Measurements from ENCODE around the gene THSD4. TPM values are rescaled to one million over a fixed set of nuclear protein-coding genes. Genes with fewer than 3 reads are reported as not detected.

The THSD4 gene
- total RNA-seq, 1 experiment from 2014 or later, result 0.29 TPM

DNA sequence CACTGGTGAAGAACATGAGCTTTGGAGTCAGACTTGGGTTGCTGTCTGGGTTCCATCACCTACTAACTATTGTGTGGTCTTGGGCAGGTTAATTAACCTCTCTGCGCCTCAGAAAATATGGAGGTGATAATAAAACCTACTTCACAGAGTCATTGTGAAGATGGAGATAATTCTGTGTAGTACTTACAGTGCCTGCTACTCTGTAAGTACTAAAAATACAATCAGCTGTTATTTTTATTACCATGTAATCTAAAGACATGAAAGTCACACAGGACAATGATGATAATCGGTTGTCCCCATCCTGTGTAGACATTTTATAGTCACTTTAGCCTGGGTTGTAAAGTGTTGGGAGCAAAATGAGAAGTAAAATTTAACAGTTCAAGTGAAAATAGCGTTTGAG is 334.1 kb downstream of the THSD4 start:
- Mint-ChIP-seq H3K4me1 (ENCODE audit: low read depth, unreplicated experiment) (no peaks in the 10 kb centered on the region), H3K4me3 (ENCODE audit: unreplicated experiment) (no peak overlapping the region), H3K27me3 (ENCODE audit: insufficient read depth, unreplicated experiment) (no peaks in the 10 kb centered on the region), H3K27ac (ENCODE audit: unreplicated experiment) (no peak overlapping the region), H3K9me3 (ENCODE audit: unreplicated experiment) (no peaks in the 10 kb centered on the region), H3K36me3 (ENCODE audit: insufficient read depth, unreplicated experiment) (no peaks in the 10 kb centered on the region)
- DNase-seq, result no peak
- no peak for TF ChIP-seq CTCF (IDR thresholded peaks at IDR 0.05; ENCODE audit: insufficient read depth in 1 of 2, low read depth in 1 of 2, low read length in 1 of 2, severe bottlenecking in 1 of 2, unreplicated experiment in 1 of 2)
- POLR2A ChIA-PET, result no interaction called here
- H3K9me3 ChIP-seq, result no peaks in the 10 kb centered on the region
- H3K27me3 ChIP-seq (replicated peaks; ENCODE audit: control insufficient read depth, insufficient read depth, low read length), result no peaks in the 10 kb centered on the region
- intact Hi-C loops (cut with micrococcal nuclease; ENCODE audit: unreplicated experiment), result loop anchor here (2.0 to 10.0 kb wide), 2 partner anchors 351 to 475 kb away; no protein-coding TSS in a partner anchor
- no TSS peak for BruUV-seq (replicated peaks)
- H3K4me3 ChIP-seq (ENCODE audit: low read depth, low read length), result no peak overlapping the region
- no peaks in the 10 kb centered on the region for H3K36me3 ChIP-seq (ENCODE audit: control insufficient read depth, insufficient read depth, low read length)
- CTCF ChIA-PET, result no interaction called here
- H3K4me1 ChIP-seq, result peaks cover 9% of the 10 kb centered on the region

GRCh38 chr15:71449956-71450355 is 334.7 kb downstream of the THSD4 start:
- Histone ChIP-seq H3K9me3 (no peaks in the 10 kb centered on the region), H3K4me1 (peaks cover 9% of the 10 kb centered on the region), H3K36me3 (ENCODE audit: control insufficient read depth, insufficient read depth, low read length) (no peaks in the 10 kb centered on the region), H3K4me3 (ENCODE audit: low read depth, low read length) (no peak overlapping the region), H3K27me3 (replicated peaks; ENCODE audit: control insufficient read depth, insufficient read depth, low read length) (no peaks in the 10 kb centered on the region)
- Mint-ChIP-seq H3K9me3 (ENCODE audit: unreplicated experiment) (no peaks in the 10 kb centered on the region), H3K27ac (ENCODE audit: unreplicated experiment) (no peak overlapping the region), H3K4me3 (ENCODE audit: unreplicated experiment) (no peak overlapping the region), H3K27me3 (ENCODE audit: insufficient read depth, unreplicated experiment) (no peaks in the 10 kb centered on the region), H3K4me1 (ENCODE audit: low read depth, unreplicated experiment) (no peaks in the 10 kb centered on the region), H3K36me3 (ENCODE audit: insufficient read depth, unreplicated experiment) (no peaks in the 10 kb centered on the region)
- ChIA-PET CTCF (interaction anchor here (0.7 kb wide), 1 partner anchor 50 kb away, joined by 3 read pairs; no protein-coding TSS in a partner anchor), POLR2A (no interaction called here)
- no peak for TF ChIP-seq CTCF (IDR thresholded peaks at IDR 0.05; ENCODE audit: insufficient read depth in 1 of 2, low read depth in 1 of 2, low read length in 1 of 2, severe bottlenecking in 1 of 2, unreplicated experiment in 1 of 2)
- intact Hi-C loops (cut with micrococcal nuclease; ENCODE audit: unreplicated experiment), result loop anchor here (2.0 to 10.0 kb wide), 3 partner anchors 65 to 475 kb away; no protein-coding TSS in a partner anchor
- no TSS peak for BruUV-seq (replicated peaks)
- DNase-seq, result no peak

- H3K4me3 ChIP-seq (ENCODE audit: low read depth, low read length), result no peak overlapping the region
- DNase-seq, result no peak
- H3K36me3 ChIP-seq (ENCODE audit: control insufficient read depth, insufficient read depth, low read length), result no peaks in the 10 kb centered on the region
- no peaks in the 10 kb centered on the region for H3K9me3 Mint-ChIP-seq (ENCODE audit: unreplicated experiment)
- H3K36me3 Mint-ChIP-seq (ENCODE audit: insufficient read depth, unreplicated experiment), result peaks cover 4% of the 10 kb centered on the region
- H3K27me3 Mint-ChIP-seq (ENCODE audit: insufficient read depth, unreplicated experiment), result no peaks in the 10 kb centered on the region
- H3K4me1 ChIP-seq, result peaks cover 9% of the 10 kb centered on the region; the same call in 1 of the 2 replicates
- no peak overlapping the region for H3K27ac Mint-ChIP-seq (ENCODE audit: unreplicated experiment)
- POLR2A ChIA-PET, result no interaction called here
- peaks cover 10% of the 10 kb centered on the region for H3K4me1 Mint-ChIP-seq (ENCODE audit: low read depth, unreplicated experiment)
- no peak overlapping the region for H3K4me3 Mint-ChIP-seq (ENCODE audit: unreplicated experiment)
- no peaks in the 10 kb centered on the region for H3K27me3 ChIP-seq (replicated peaks; ENCODE audit: control insufficient read depth, insufficient read depth, low read length)
- intact Hi-C loops (cut with micrococcal nuclease; ENCODE audit: unreplicated experiment), result loop anchor here (10.0 kb wide), 1 partner anchor 64 kb away; no protein-coding TSS in a partner anchor
- no TSS peak for BruUV-seq (replicated peaks)
- CTCF ChIA-PET, result interaction anchor here (0.6 kb wide), 1 partner anchor 81 kb away, joined by 3 read pairs; no protein-coding TSS in a partner anchor
- no peak for TF ChIP-seq CTCF (IDR thresholded peaks at IDR 0.05; ENCODE audit: insufficient read depth in 1 of 2, low read depth in 1 of 2, low read length in 1 of 2, severe bottlenecking in 1 of 2, unreplicated experiment in 1 of 2)
- H3K9me3 ChIP-seq, result no peaks in the 10 kb centered on the region
Observed at GRCh38 chr15:71451130-71451529, 335.9 kb downstream of the THSD4 start.
